ENCODE measurements around the gene WDR43. TPM values are rescaled to one million over a fixed set of nuclear protein-coding genes. Genes with fewer than 3 reads are reported as not detected.

The WDR43 gene
- total and polyA plus RNA-seq, 9 of the 15 experiments (the other 6 are each of a cell fraction or from before 2014, with no cell fraction given) = 34.6 to 197 (median 105) TPM

DNA sequence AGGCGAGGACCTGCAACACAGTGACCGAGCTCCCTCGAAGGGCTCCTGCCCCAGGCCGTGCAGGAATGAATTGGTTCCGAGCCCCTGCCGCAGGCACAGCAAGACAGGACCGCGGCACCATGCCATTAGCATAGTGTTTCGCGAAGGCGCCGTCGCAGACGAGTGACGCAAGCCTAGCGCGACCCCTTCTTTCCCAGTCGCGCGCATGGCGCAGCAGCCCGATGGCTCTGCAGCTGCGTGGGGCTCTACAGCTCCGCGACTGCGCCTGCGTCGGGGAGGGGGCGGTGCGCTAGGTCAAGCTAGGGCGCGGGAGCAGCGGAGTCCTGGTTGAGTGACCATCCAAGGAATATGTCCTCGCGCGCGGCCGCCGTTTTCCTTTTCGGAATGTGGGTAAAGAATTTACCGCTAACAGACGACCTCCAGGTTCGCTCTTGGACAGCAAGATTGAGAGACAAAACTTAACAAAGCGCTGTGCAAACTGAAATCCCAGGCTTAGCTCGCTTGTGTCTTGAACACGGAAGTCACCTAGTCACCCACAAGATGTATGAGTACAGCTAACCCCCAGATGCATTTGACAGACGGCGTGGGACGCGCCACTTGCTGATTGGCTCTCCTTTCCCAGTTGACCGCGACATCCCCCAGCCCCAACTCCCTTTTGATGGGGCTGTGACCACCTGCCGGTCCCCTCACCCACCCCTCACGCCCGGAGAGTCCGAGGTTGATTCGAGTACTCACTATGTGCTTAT lies 24.1 kb upstream of the WDR43 start, which contains the start of gene TRMT61B (continued):
- TF ChIP-seq, protein P1, sequence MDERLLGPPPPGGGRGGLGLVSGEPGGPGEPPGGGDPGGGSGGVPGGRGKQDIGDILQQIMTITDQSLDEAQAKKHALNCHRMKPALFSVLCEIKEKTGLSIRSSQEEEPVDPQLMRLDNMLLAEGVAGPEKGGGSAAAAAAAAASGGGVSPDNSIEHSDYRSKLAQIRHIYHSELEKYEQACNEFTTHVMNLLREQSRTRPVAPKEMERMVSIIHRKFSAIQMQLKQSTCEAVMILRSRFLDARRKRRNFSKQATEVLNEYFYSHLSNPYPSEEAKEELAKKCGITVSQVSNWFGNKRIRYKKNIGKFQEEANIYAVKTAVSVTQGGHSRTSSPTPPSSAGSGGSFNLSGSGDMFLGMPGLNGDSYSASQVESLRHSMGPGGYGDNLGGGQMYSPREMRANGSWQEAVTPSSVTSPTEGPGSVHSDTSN (CRISPR knock-in tag; IDR thresholded peaks at IDR 0.05; ENCODE audit: low read depth) = no peak
- TF ChIP-seq, protein P1 (tag; conservative IDR thresholded peaks at IDR 0.05; ENCODE audit: low read depth) = peak; percentile 73
- TF ChIP-seq ARHGAP35 (IDR thresholded peaks at IDR 0.05; ENCODE audit: partially characterized antibody) (no peak), KLF1 (tag; IDR thresholded peaks at IDR 0.05) (0 out of 2 replicates have a peak, but pooled peaks have one; percentile 46), NR2C2 (CRISPR knock-in tag; IDR thresholded peaks at IDR 0.05) (no peak; the same call in 1 of the 2 replicates), NR2C2 (tag; IDR thresholded peaks at IDR 0.05) (peak; percentile 92), YBX1 (IDR thresholded peaks at IDR 0.05) (no peak), BMI1 (IDR thresholded peaks at IDR 0.05; ENCODE audit: low read length) (no peak), ZNF274 (IDR thresholded peaks at IDR 0.05; ENCODE audit: borderline replicate concordance, low read depth, low read length) (no peak), SMARCB1 (IDR thresholded peaks at IDR 0.05; ENCODE audit: insufficient read length, low read depth) (no peak)
- TF ChIP-seq, protein P2, sequence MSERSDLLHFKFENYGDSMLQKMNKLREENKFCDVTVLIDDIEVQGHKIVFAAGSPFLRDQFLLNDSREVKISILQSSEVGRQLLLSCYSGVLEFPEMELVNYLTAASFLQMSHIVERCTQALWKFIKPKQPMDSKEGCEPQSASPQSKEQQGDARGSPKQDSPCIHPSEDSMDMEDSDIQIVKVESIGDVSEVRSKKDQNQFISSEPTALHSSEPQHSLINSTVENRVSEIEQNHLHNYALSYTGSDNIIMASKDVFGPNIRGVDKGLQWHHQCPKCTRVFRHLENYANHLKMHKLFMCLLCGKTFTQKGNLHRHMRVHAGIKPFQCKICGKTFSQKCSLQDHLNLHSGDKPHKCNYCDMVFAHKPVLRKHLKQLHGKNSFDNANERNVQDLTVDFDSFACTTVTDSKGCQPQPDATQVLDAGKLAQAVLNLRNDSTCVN (CRISPR knock-in tag; IDR thresholded peaks at IDR 0.05) = no peak
- TF ChIP-seq, protein P3, sequence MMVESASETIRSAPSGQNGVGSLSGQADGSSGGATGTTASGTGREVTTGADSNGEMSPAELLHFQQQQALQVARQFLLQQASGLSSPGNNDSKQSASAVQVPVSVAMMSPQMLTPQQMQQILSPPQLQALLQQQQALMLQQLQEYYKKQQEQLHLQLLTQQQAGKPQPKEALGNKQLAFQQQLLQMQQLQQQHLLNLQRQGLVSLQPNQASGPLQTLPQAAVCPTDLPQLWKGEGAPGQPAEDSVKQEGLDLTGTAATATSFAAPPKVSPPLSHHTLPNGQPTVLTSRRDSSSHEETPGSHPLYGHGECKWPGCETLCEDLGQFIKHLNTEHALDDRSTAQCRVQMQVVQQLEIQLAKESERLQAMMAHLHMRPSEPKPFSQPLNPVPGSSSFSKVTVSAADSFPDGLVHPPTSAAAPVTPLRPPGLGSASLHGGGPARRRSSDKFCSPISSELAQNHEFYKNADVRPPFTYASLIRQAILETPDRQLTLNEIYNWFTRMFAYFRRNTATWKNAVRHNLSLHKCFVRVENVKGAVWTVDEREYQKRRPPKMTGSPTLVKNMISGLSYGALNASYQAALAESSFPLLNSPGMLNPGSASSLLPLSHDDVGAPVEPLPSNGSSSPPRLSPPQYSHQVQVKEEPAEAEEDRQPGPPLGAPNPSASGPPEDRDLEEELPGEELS (CRISPR knock-in tag; IDR thresholded peaks at IDR 0.05; ENCODE audit: borderline replicate concordance) = no peak; the same call in 1 of the 2 replicates
- TF ChIP-seq, protein P4, sequence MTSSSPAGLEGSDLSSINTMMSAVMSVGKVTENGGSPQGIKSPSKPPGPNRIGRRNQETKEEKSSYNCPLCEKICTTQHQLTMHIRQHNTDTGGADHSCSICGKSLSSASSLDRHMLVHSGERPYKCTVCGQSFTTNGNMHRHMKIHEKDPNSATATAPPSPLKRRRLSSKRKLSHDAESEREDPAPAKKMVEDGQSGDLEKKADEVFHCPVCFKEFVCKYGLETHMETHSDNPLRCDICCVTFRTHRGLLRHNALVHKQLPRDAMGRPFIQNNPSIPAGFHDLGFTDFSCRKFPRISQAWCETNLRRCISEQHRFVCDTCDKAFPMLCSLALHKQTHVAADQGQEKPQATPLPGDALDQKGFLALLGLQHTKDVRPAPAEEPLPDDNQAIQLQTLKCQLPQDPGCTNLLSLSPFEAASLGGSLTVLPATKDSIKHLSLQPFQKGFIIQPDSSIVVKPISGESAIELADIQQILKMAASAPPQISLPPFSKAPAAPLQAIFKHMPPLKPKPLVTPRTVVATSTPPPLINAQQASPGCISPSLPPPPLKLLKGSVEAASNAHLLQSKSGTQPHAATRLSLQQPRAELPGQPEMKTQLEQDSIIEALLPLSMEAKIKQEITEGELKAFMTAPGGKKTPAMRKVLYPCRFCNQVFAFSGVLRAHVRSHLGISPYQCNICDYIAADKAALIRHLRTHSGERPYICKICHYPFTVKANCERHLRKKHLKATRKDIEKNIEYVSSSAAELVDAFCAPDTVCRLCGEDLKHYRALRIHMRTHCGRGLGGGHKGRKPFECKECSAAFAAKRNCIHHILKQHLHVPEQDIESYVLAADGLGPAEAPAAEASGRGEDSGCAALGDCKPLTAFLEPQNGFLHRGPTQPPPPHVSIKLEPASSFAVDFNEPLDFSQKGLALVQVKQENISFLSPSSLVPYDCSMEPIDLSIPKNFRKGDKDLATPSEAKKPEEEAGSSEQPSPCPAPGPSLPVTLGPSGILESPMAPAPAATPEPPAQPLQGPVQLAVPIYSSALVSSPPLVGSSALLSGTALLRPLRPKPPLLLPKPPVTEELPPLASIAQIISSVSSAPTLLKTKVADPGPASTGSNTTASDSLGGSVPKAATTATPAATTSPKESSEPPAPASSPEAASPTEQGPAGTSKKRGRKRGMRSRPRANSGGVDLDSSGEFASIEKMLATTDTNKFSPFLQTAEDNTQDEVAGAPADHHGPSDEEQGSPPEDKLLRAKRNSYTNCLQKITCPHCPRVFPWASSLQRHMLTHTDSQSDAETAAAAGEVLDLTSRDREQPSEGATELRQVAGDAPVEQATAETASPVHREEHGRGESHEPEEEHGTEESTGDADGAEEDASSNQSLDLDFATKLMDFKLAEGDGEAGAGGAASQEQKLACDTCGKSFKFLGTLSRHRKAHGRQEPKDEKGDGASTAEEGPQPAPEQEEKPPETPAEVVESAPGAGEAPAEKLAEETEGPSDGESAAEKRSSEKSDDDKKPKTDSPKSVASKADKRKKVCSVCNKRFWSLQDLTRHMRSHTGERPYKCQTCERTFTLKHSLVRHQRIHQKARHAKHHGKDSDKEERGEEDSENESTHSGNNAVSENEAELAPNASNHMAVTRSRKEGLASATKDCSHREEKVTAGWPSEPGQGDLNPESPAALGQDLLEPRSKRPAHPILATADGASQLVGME (CRISPR knock-in tag; IDR thresholded peaks at IDR 0.05) = no peak
- TF ChIP-seq, protein P5, sequence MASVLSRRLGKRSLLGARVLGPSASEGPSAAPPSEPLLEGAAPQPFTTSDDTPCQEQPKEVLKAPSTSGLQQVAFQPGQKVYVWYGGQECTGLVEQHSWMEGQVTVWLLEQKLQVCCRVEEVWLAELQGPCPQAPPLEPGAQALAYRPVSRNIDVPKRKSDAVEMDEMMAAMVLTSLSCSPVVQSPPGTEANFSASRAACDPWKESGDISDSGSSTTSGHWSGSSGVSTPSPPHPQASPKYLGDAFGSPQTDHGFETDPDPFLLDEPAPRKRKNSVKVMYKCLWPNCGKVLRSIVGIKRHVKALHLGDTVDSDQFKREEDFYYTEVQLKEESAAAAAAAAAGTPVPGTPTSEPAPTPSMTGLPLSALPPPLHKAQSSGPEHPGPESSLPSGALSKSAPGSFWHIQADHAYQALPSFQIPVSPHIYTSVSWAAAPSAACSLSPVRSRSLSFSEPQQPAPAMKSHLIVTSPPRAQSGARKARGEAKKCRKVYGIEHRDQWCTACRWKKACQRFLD (CRISPR knock-in tag; IDR thresholded peaks at IDR 0.05) = no peak
